Transverse colon (tissue), 4 donors: Measurements from ENCODE around the gene FGF7.

Experiments
- EP300 ChIP-seq: sonication (generic); formaldehyde crosslinking; IDR thresholded peaks from one replicate; pipeline ENCODE4 v1.6.1; 2017; ENCODE audit warnings: antibody characterized with exemption, low read depth
- POLR2A ChIP-seq: fragments of 450-650 bp; IDR thresholded peaks from one replicate; pipeline ENCODE4 v1.6.1; 2016; ENCODE audit warnings: antibody characterized with exemption, mild to moderate bottlenecking, moderate library complexity
- POLR2AphosphoS5 ChIP-seq, 3 donors: sonication (generic); formaldehyde crosslinking; IDR thresholded peaks; one replicate each; pipeline ENCODE4 v1.6.1; 2016; ENCODE audit warnings: antibody characterized with exemption in 3 of 3
- TF ChIP-seq, protein P1 (sequence below), 5 experiments: fragments of 200-600 bp in 3 of 5; fragments of 450-650 bp in 2 of 5; sonication (generic) in 3 of 5; IDR thresholded peaks; 1 replicate in 2 of 5; 2 replicates in 3 of 5; pipeline ENCODE4 v1.5.1; 2016 to 2017; ENCODE audit warnings: antibody characterized with exemption in 5 of 5, inconsistent platforms in 3 of 5, mild to moderate bottlenecking in 2 of 5, moderate library complexity in 1 of 5

DNA sequence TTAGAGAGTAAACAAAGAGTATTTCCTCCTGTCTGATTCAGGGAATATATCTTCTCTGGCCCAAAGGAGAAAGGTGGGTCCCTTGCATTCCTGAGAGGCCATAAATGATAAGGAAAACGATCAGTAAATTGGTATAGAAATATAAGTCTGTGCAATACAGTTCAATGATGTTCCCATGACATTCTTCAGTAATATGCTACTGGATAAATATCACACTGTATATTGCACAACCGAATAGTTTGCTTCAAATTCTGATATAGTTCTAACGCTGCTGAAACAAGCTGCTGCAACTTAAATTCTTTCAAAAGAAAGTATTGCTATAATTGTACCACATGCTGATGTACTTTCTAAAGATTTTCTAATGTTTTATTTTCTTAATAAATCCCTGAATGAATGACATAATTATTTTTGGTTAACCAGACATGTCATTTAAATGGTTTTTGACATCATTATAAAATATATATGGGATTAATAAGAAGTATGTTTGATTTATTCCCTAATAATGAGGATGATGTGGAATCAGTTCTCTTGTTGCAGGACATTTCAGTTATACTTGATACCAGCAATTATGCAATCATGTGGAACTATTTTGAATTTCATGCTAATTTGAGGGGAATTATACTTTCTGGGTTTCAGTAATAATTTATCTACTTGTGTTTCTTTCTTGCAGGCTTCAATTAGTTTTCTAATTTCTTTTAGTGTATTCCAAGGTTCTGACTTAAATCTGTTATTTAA, 44.9 kb downstream of the FGF7 start:
- TF ChIP-seq, protein P1, sequence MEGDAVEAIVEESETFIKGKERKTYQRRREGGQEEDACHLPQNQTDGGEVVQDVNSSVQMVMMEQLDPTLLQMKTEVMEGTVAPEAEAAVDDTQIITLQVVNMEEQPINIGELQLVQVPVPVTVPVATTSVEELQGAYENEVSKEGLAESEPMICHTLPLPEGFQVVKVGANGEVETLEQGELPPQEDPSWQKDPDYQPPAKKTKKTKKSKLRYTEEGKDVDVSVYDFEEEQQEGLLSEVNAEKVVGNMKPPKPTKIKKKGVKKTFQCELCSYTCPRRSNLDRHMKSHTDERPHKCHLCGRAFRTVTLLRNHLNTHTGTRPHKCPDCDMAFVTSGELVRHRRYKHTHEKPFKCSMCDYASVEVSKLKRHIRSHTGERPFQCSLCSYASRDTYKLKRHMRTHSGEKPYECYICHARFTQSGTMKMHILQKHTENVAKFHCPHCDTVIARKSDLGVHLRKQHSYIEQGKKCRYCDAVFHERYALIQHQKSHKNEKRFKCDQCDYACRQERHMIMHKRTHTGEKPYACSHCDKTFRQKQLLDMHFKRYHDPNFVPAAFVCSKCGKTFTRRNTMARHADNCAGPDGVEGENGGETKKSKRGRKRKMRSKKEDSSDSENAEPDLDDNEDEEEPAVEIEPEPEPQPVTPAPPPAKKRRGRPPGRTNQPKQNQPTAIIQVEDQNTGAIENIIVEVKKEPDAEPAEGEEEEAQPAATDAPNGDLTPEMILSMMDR (IDR thresholded peaks at IDR 0.05): no peak
- no peak for TF ChIP-seq POLR2A
- TF ChIP-seq POLR2AphosphoS5 (IDR thresholded peaks at IDR 0.05): no peak
- TF ChIP-seq EP300: no peak
